IMR-90 (cell line): ENCODE data around the gene PINK1. TPM values are rescaled to one million over a fixed set of nuclear protein-coding genes. Genes with fewer than 3 reads are reported as not detected.

Experiments used
- ATAC-seq: fragments of 200-7000 bp; cut with Tn5 transposase; 2 replicates; pipeline ENCODE4 v1.9.1; 2020; ENCODE audit warnings: low read depth, mild to moderate bottlenecking, moderate library complexity
- BruUV-seq: library from RNA; stranded (reverse); fragments of 400-500 nt; replicated peaks from 2 replicates; lab custom pipeline; 2021; lab: Mats Ljungman, UMichigan
- CTCF ChIA-PET: fragments of 300-600 bp; formaldehyde crosslinking; extraction: SDS; loops from one replicate; lab custom pipeline; 2021; ENCODE audit warnings: antibody characterized with exemption; lab: Yijun Ruan, JAX
- POLR2A ChIA-PET: fragments of 300-600 bp; sonication (Branson Sonifier 250); formaldehyde crosslinking; loops from one replicate; lab custom pipeline; 2022; ENCODE audit warnings: antibody characterized with exemption; ENCODE audit not compliant: unreplicated experiment; lab: Charles Lee
- DNase-seq: peaks from one replicate; pipeline ENCODE4 v3.0.0; 2013
- H2AFZ ChIP-seq: replicated peaks from 2 replicates; pipeline ENCODE3; 2013; ENCODE audit warnings: low read length, mild to moderate bottlenecking; ENCODE audit not compliant: poor library complexity
- H2AK5ac ChIP-seq: 2 replicates; pipeline ENCODE4 v1.6.1; 2013; ENCODE audit warnings: low read depth, low read length, inconsistent platforms
- H2AK9ac ChIP-seq: replicated peaks from 2 replicates; pipeline ENCODE3; 2013; ENCODE audit warnings: mild to moderate bottlenecking, low read depth, low read length, moderate library complexity; ENCODE audit not compliant: poor library complexity
- H2BK120ac ChIP-seq: 2 replicates; pipeline ENCODE4 v1.6.1; 2013; ENCODE audit warnings: low read depth, low read length, inconsistent platforms
- H2BK15ac ChIP-seq: 3 replicates; pipeline ENCODE4 v1.6.1; 2013; ENCODE audit warnings: low read depth, low read length, inconsistent platforms
- H2BK20ac ChIP-seq: 2 replicates; pipeline ENCODE4 v1.6.1; 2013; ENCODE audit warnings: low read depth, mild to moderate bottlenecking, inconsistent platforms, low read length, moderate library complexity
- H2BK5ac ChIP-seq: 2 replicates; pipeline ENCODE4 v1.6.1; 2013; ENCODE audit warnings: mild to moderate bottlenecking, low read depth, low read length, inconsistent platforms; ENCODE audit not compliant: poor library complexity, severe bottlenecking
- H3K14ac ChIP-seq: replicated peaks from 2 replicates; pipeline ENCODE4 v1.6.1; 2013; ENCODE audit warnings: low read depth, low read length, inconsistent platforms
- H3K18ac ChIP-seq: 2 replicates; pipeline ENCODE4 v1.6.1; 2013; ENCODE audit warnings: low read depth, low read length, control low read depth
- H3K23ac ChIP-seq: 2 replicates; pipeline ENCODE4 v1.6.1; 2013; ENCODE audit warnings: low read depth, low read length, inconsistent platforms
- H3K27ac ChIP-seq: 2 replicates; pipeline ENCODE4 v1.5.1; 2013; ENCODE audit warnings: mild to moderate bottlenecking, control low read depth, low read length; ENCODE audit not compliant: insufficient read depth
- H3K27me3 ChIP-seq: 2 replicates; pipeline ENCODE4 v1.6.1; 2013; ENCODE audit warnings: low read length; ENCODE audit not compliant: control insufficient read depth, insufficient read depth
- H3K36me3 ChIP-seq: 2 replicates; pipeline ENCODE4 v1.6.1; 2013; ENCODE audit warnings: low read length, mixed read lengths; ENCODE audit not compliant: control insufficient read depth, insufficient read depth
- H3K4ac ChIP-seq: 2 replicates; pipeline ENCODE4 v1.6.1; 2013; ENCODE audit warnings: low read depth, low read length, inconsistent platforms
- H3K4me1 ChIP-seq: 2 replicates; pipeline ENCODE4 v1.6.1; 2013; ENCODE audit warnings: low read length, mixed read lengths; ENCODE audit not compliant: control insufficient read depth, insufficient read depth
- H3K4me2 ChIP-seq: 2 replicates; pipeline ENCODE4 v1.6.1; 2013; ENCODE audit warnings: low read depth, mild to moderate bottlenecking, control low read depth, low read length, moderate library complexity
- H3K4me3 ChIP-seq: 2 replicates; pipeline ENCODE4 v1.5.1; 2013; ENCODE audit warnings: low read depth, mild to moderate bottlenecking, control low read depth, low read length, moderate library complexity; ENCODE audit not compliant: insufficient read depth
- H3K56ac ChIP-seq: 2 replicates; pipeline ENCODE4 v1.6.1; 2013; ENCODE audit warnings: low read length, inconsistent platforms; ENCODE audit not compliant: insufficient read depth; ENCODE audit errors: extremely low read depth
- H3K79me1 ChIP-seq, 2 experiments: 2 replicates each; pipeline ENCODE4 v1.6.1; 2013; ENCODE audit warnings: low read length in 2 of 2, inconsistent platforms in 1 of 2, low read depth in 1 of 2
- H3K9ac ChIP-seq: 2 replicates; pipeline ENCODE4 v1.6.1; 2013; ENCODE audit warnings: low read depth, low read length, control low read depth
- H3K9me1 ChIP-seq: 2 replicates; pipeline ENCODE4 v1.6.1; 2013; ENCODE audit warnings: low read length, inconsistent platforms; ENCODE audit not compliant: insufficient read depth
- H3K9me3 ChIP-seq: 2 replicates; pipeline ENCODE4 v1.6.1; 2013; ENCODE audit warnings: low read length; ENCODE audit not compliant: control insufficient read depth, insufficient read depth
- H4K20me1 ChIP-seq: 2 replicates; pipeline ENCODE4 v1.6.1; 2013; ENCODE audit warnings: low read length, inconsistent platforms; ENCODE audit not compliant: insufficient read depth
- H4K5ac ChIP-seq: 2 replicates; pipeline ENCODE4 v1.6.1; 2013; ENCODE audit warnings: mild to moderate bottlenecking, low read depth, low read length, control low read depth
- H4K8ac ChIP-seq, 2 experiments: 2 replicates each; pipeline ENCODE4 v1.6.1; 2013; ENCODE audit warnings: low read depth in 2 of 2, low read length in 2 of 2, control low read depth in 1 of 2, inconsistent platforms in 1 of 2
- H4K91ac ChIP-seq: 2 replicates; pipeline ENCODE4 v1.6.1; 2013; ENCODE audit warnings: low read depth, low read length, inconsistent platforms; ENCODE audit not compliant: insufficient read depth
- BHLHE40 ChIP-seq: fragments of 150-350 bp; IDR thresholded peaks from 2 replicates; pipeline ENCODE4 v1.6.1; 2016; ENCODE audit warnings: mild to moderate bottlenecking, low read depth, low read length
- CEBPB ChIP-seq: IDR thresholded peaks from 2 replicates; pipeline ENCODE4 v1.6.1; 2012; ENCODE audit warnings: low read depth, low read length, improper control_type of control experiment
- CHD1 ChIP-seq: IDR thresholded peaks from 2 replicates; pipeline ENCODE4 v1.6.1; 2012; ENCODE audit warnings: low read depth, low read length, improper control_type of control experiment
- MAZ ChIP-seq: IDR thresholded peaks from 2 replicates; pipeline ENCODE4 v1.6.1; 2012; ENCODE audit warnings: low read depth, mild to moderate bottlenecking, low read length, improper control_type of control experiment, moderate library complexity, borderline replicate concordance
- MXI1 ChIP-seq: IDR thresholded peaks from 2 replicates; pipeline ENCODE4 v1.6.1; 2012; ENCODE audit warnings: low read depth, mild to moderate bottlenecking, low read length, moderate library complexity, borderline replicate concordance
- POLR2A ChIP-seq: IDR thresholded peaks from 2 replicates; pipeline ENCODE4 v1.6.1; 2012; ENCODE audit warnings: mild to moderate bottlenecking, low read depth, low read length
- RCOR1 ChIP-seq: IDR thresholded peaks from 2 replicates; pipeline ENCODE4 v1.6.1; 2012; ENCODE audit warnings: mild to moderate bottlenecking, low read length, improper control_type of control experiment; ENCODE audit not compliant: insufficient replicate concordance
- RFX5 ChIP-seq: IDR thresholded peaks from 2 replicates; pipeline ENCODE4 v1.8.0; 2012; ENCODE audit warnings: low read depth, mild to moderate bottlenecking, low read length, moderate library complexity
- SMC3 ChIP-seq: fragments of 150-350 bp; IDR thresholded peaks from 2 replicates; pipeline ENCODE4 v1.6.1; 2016; ENCODE audit warnings: low read depth, mild to moderate bottlenecking, antibody characterized with exemption, low read length, moderate library complexity
- WGBS, 2 experiments: methylation state at CpG; one replicate each; pipeline versions ENCODE4 v1.1.5 to v1.1.7; 2013; ENCODE audit warnings: missing lambda C conversion rate in 2 of 2; ENCODE audit not compliant: insufficient read length in 1 of 2; ENCODE audit errors: extremely low coverage in 2 of 2; 5-methylcytosine and 5-hydroxymethylcytosine counted together
- dilution Hi-C: fragments of 300-500 bp; cut with HindIII; formaldehyde crosslinking; loops from one replicate; pipeline ENCODE4 v1.14.3; 2018; ENCODE audit warnings: low sequenced_read_pairs; ENCODE audit not compliant: unreplicated experiment
- in situ Hi-C: fragments of 300-500 bp; cut with MboI; formaldehyde crosslinking; loops from 3 replicates; pipeline ENCODE4 v1.14.3; 2019; ENCODE audit warnings: low sequenced_read_pairs, inconsistent platforms, mixed read lengths
- intact Hi-C: fragments of 100-400 bp; cut with micrococcal nuclease; formaldehyde crosslinking; loops from 2 replicates; pipeline ENCODE4 v1.10.0; 2022
- polyA plus RNA-seq, 3 experiments: library from polyadenylated mRNA; depleted of rRNA; stranded (reverse); fragments of >200 nt; gene quantifications; 2 replicates each; pipeline ENCODE4 v1.2.3, GENCODE V29; 2012; ENCODE audit warnings: low replicate concordance in 1 of 3
- total RNA-seq: library from RNA; depleted of rRNA; stranded (reverse); fragments of >200 nt; gene quantifications from 2 replicates; pipeline ENCODE4 v1.2.3, GENCODE V29; 2012
- TF ChIP-seq, protein P1 (sequence below): fragments of 150-350 bp; IDR thresholded peaks from 2 replicates; pipeline ENCODE4 v1.6.1; 2017; ENCODE audit warnings: mild to moderate bottlenecking, antibody characterized with exemption, low read length, low read depth
- TF ChIP-seq, protein P2 (sequence below): fragments of 150-350 bp; IDR thresholded peaks from 2 replicates; pipeline ENCODE4 v1.6.1; 2016; ENCODE audit warnings: low read depth, mild to moderate bottlenecking, low read length, moderate library complexity, borderline replicate concordance

PINK1 gene
- total and polyA plus RNA-seq, 2 of the 4 experiments (the other 2 are of a cell fraction) = 52.9 to 55.2 TPM

DNA sequence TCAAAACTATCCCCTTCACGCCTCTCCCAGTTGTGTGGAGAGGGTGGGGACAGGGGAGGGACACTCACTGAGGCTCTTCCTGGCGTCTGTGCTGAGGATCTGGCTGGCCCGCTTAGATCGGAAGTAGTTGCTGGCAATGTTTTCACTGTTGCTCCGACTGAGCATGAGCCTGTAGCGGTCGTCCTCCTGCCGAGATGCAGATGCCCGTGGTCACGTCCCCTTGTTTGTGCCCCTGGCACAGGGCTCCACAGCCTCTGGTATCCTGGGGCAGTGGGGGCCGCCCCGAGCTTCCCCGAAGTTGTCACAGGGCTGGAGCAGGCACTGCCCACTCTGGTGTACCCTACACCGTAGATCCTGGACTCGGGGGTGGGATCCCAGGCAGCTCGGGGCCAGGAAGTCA, 32.9 kb downstream of the PINK1 start:
- H4K5ac ChIP-seq = no peak overlapping the region
- H4K20me1 ChIP-seq = no peaks in the 10 kb centered on the region
- no peak overlapping the region for H2AFZ ChIP-seq
- BruUV-seq = no TSS peak
- H2BK120ac ChIP-seq = no peak overlapping the region
- H3K4me1 ChIP-seq = peaks cover 4% of the 10 kb centered on the region
- no peak overlapping the region for H4K8ac ChIP-seq
- no peak overlapping the region for H3K4me3 ChIP-seq
- ChIA-PET CTCF (no interaction called here), POLR2A (interaction anchor here (0.6 kb wide), 1 partner anchor 78 kb away, joined by 3 read pairs; no protein-coding TSS in a partner anchor)
- H3K9ac ChIP-seq = no peak overlapping the region
- H3K27ac ChIP-seq = no peak overlapping the region
- no peak overlapping the region for H2AK9ac ChIP-seq
- peaks cover 8 to 10% of the 10 kb centered on the region in 2 experiments for H3K79me1 ChIP-seq
- dilution Hi-C loops = no loop called here
- no peak overlapping the region for H4K91ac ChIP-seq
- H3K4ac ChIP-seq = no peak overlapping the region
- H3K36me3 ChIP-seq = peaks cover 1% of the 10 kb centered on the region; the same call in 1 of the 2 replicates
- intact Hi-C loops = no loop called here
- ATAC-seq (no peak), DNase-seq (no peak)
- H3K9me1 ChIP-seq = peaks cover 9% of the 10 kb centered on the region
- H2BK15ac ChIP-seq = no peak overlapping the region
- H3K9me3 ChIP-seq = no peaks in the 10 kb centered on the region
- H3K18ac ChIP-seq = no peak overlapping the region
- no peak overlapping the region for H2AK5ac ChIP-seq
- WGBS, 2 experiments = 93% methylated on average over 9 of the region's 16 CpGs; no CpG with 5 or more reads in 1 of the 2 experiments
- H3K56ac ChIP-seq = no peak overlapping the region
- H3K4me2 ChIP-seq = no peak overlapping the region
- no peaks in the 10 kb centered on the region for H3K27me3 ChIP-seq
- TF ChIP-seq RFX5 = no peak
- no peak for TF ChIP-seq MAZ
- TF ChIP-seq MXI1 = no peak
- TF ChIP-seq RCOR1 = no peak
- TF ChIP-seq BHLHE40 = no peak
- no peak for TF ChIP-seq CHD1
- no peak for TF ChIP-seq CEBPB
- TF ChIP-seq, protein P1, sequence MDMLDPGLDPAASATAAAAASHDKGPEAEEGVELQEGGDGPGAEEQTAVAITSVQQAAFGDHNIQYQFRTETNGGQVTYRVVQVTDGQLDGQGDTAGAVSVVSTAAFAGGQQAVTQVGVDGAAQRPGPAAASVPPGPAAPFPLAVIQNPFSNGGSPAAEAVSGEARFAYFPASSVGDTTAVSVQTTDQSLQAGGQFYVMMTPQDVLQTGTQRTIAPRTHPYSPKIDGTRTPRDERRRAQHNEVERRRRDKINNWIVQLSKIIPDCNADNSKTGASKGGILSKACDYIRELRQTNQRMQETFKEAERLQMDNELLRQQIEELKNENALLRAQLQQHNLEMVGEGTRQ = no peak
- TF ChIP-seq, protein P2, sequence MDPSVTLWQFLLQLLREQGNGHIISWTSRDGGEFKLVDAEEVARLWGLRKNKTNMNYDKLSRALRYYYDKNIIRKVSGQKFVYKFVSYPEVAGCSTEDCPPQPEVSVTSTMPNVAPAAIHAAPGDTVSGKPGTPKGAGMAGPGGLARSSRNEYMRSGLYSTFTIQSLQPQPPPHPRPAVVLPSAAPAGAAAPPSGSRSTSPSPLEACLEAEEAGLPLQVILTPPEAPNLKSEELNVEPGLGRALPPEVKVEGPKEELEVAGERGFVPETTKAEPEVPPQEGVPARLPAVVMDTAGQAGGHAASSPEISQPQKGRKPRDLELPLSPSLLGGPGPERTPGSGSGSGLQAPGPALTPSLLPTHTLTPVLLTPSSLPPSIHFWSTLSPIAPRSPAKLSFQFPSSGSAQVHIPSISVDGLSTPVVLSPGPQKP = no peak
- TF ChIP-seq SMC3 = no peak
- TF ChIP-seq POLR2A = no peak
- no peak overlapping the region for H3K23ac ChIP-seq
- no peak overlapping the region for H2BK20ac ChIP-seq
- in situ Hi-C loops = no loop called here
- no peak overlapping the region for H2BK5ac ChIP-seq
- H3K14ac ChIP-seq = no peak overlapping the region
